GM04504 (cell line): ENCODE measurements around the gene UVSSA.
A peak's percentile ranks its signal among the peaks of the same experiment; 100 is the strongest.
"Not testable (repeated sequence)": the region's sequence is repeated elsewhere in the genome, so short reads cannot be mapped to it uniquely, and the experiment has no call there.

Source experiments
- DNase-seq: peaks from one replicate; pipeline ENCODE4 v3.0.0-alpha.2; 2012; ENCODE audit warnings: low read depth

The UVSSA gene

GRCh38 chr4:1316537-1317168 is 30.4 kb upstream of the UVSSA start:
- DNase-seq, result no peak

GRCh38 chr4:1317177-1318045 is 29.6 kb upstream of the UVSSA start:
- DNase-seq, result no peak

- DNase-seq, result no peak
These were observed 29.0 kb upstream of the UVSSA start for GRCh38 chr4:1318046-1318375.

- DNase-seq, result no peak
These were observed 28.4 kb upstream of the UVSSA start for GRCh38 chr4:1318488-1319213.

- DNase-seq, result no peak
These were observed 25.5 kb upstream of the UVSSA start for GRCh38 chr4:1321486-1321885.

GRCh38 chr4:1321946-1322650 is 24.9 kb upstream of the UVSSA start:
- DNase-seq, result no peak

GRCh38 chr4:1323280-1323634 is 23.8 kb upstream of the UVSSA start:
- DNase-seq, result no peak

GRCh38 chr4:1323635-1324442 is 23.2 kb upstream of the UVSSA start:
- peak; percentile 62 for DNase-seq

GRCh38 chr4:1324443-1325175 is 22.4 kb upstream of the UVSSA start:
- not testable (repeated sequence) for DNase-seq

GRCh38 chr4:1325176-1325480 is 21.9 kb upstream of the UVSSA start:
- no peak for DNase-seq

GRCh38 chr4:1325681-1326635 is 21.1 kb upstream of the UVSSA start:
- no peak for DNase-seq

GRCh38 chr4:1326751-1327525 is 20.1 kb upstream of the UVSSA start:
- no peak for DNase-seq

- no peak for DNase-seq
These were observed 19.3 kb upstream of the UVSSA start for GRCh38 chr4:1327526-1328266.

- DNase-seq, result no peak
These were observed 18.5 kb upstream of the UVSSA start for GRCh38 chr4:1328267-1329155.

GRCh38 chr4:1329408-1330371 is 17.3 kb upstream of the UVSSA start:
- no peak for DNase-seq
